Measurements from ENCODE around the gene PLEKHG7. TPM values are rescaled to one million over a fixed set of nuclear protein-coding genes. Genes with fewer than 3 reads are reported as not detected.
"Not testable (repeated sequence)": the region's sequence is repeated elsewhere in the genome, so short reads cannot be mapped to it uniquely, and the experiment has no call there.

PLEKHG7 gene
- total RNA-seq (not detected), polyA plus RNA-seq (not detected), total RNA-seq (0 reads per million in 6 experiments)

GRCh38 chr12:92702754-92703679 lies at the start of gene PLEKHG7:
TSS of gene PLEKHG7 (plus strand) at chr12:92702989. CDS start at chr12:92706632, 3,643 bp downstream.
- H3K27ac Mint-ChIP-seq, result peak within 1 kb of the TSS in 1 of 10 donors; percentile 38
- peaks cover 0 to 2% (median 0%) of the 10 kb centered on the region in 9 donors for H3K9me3 Mint-ChIP-seq
- ATAC-seq (no peak), DNase-seq (no peak)
- POLR2A ChIA-PET, result no interaction called here
- peak within 1 kb of the TSS in 1 of 10 donors; percentile 8 for H3K4me3 Mint-ChIP-seq
- H3K4me1 Mint-ChIP-seq, result peaks cover 4 to 10% (median 7%) of the 10 kb centered on the region in 4 donors
- peaks cover 0 to 4% (median 0%) of the 10 kb centered on the region in 5 donors for H3K27me3 Mint-ChIP-seq
- H3K36me3 Mint-ChIP-seq, result peaks cover 0 to 4% (median 0%) of the 10 kb centered on the region in 3 donors

- H3K27ac Mint-ChIP-seq, POLR2A ChIA-PET: not testable (repeated sequence)
These were observed 48.5 kb upstream of the PLEKHG7 start for GRCh38 chr12:92654256-92654655.

GRCh38 chr12:92654929-92655328 lies 47.9 kb upstream of the PLEKHG7 start:
- Mint-ChIP-seq H3K27ac (no peak overlapping the region), H3K9me3 (no peaks in the 10 kb centered on the region), H3K4me1 (peaks cover 0 to 4% (median 2%) of the 10 kb centered on the region in 4 donors), H3K36me3 (no peaks in the 10 kb centered on the region), H3K4me3 (no peak overlapping the region), H3K27me3 (no peaks in the 10 kb centered on the region)
- POLR2A ChIA-PET, result no interaction called here
- DNase-seq (no peak), ATAC-seq (no peak)

More at GRCh38 chr12:92654256-92654655, 48.5 kb upstream of the PLEKHG7 start:
- H3K36me3 Mint-ChIP-seq, ATAC-seq, H3K4me1 Mint-ChIP-seq, H3K9me3 Mint-ChIP-seq, DNase-seq, H3K4me3 Mint-ChIP-seq, H3K27me3 Mint-ChIP-seq: not testable (repeated sequence)

GRCh38 chr12:92656911-92657310 lies 45.9 kb upstream of the PLEKHG7 start:
- Mint-ChIP-seq H3K27ac (no peak overlapping the region), H3K27me3 (no peaks in the 10 kb centered on the region), H3K4me3 (no peak overlapping the region), H3K4me1 (peaks cover 0 to 1% (median 0%) of the 10 kb centered on the region in 4 donors), H3K9me3 (no peaks in the 10 kb centered on the region), H3K36me3 (no peaks in the 10 kb centered on the region)
- POLR2A ChIA-PET, result no interaction called here
- no peak for DNase-seq
- ATAC-seq, result no peak

GRCh38 chr12:92657770-92658169 lies 45.0 kb upstream of the PLEKHG7 start:
- peaks cover 0 to 2% (median 0%) of the 10 kb centered on the region in 9 donors for H3K9me3 Mint-ChIP-seq
- no peak overlapping the region for H3K4me3 Mint-ChIP-seq
- no peak overlapping the region for H3K27ac Mint-ChIP-seq
- H3K4me1 Mint-ChIP-seq, result peaks cover 0 to 1% (median 0%) of the 10 kb centered on the region in 4 donors
- no peak for ATAC-seq
- POLR2A ChIA-PET, result no interaction called here
- H3K27me3 Mint-ChIP-seq, result no peaks in the 10 kb centered on the region
- DNase-seq, result no peak
- H3K36me3 Mint-ChIP-seq, result no peaks in the 10 kb centered on the region

- POLR2A ChIA-PET, result no interaction called here
- H3K27me3 Mint-ChIP-seq, result no peaks in the 10 kb centered on the region
- H3K4me3 Mint-ChIP-seq, result no peak overlapping the region
These were observed 44.2 kb upstream of the PLEKHG7 start for GRCh38 chr12:92658611-92659010.

GRCh38 chr12:92661269-92661668 lies 41.5 kb upstream of the PLEKHG7 start:
- ATAC-seq, result no peak
- POLR2A ChIA-PET, result no interaction called here
- peaks cover 0 to 2% (median 0%) of the 10 kb centered on the region in 9 donors for H3K9me3 Mint-ChIP-seq
- no peak overlapping the region for H3K4me3 Mint-ChIP-seq
- no peak for DNase-seq
- H3K27ac Mint-ChIP-seq, result no peak overlapping the region
- H3K36me3 Mint-ChIP-seq, result no peaks in the 10 kb centered on the region
- H3K27me3 Mint-ChIP-seq, result no peaks in the 10 kb centered on the region
- H3K4me1 Mint-ChIP-seq, result peaks cover 0 to 1% (median 0%) of the 10 kb centered on the region in 4 donors

More at GRCh38 chr12:92658611-92659010, 44.2 kb upstream of the PLEKHG7 start:
- peaks cover 0 to 2% (median 0%) of the 10 kb centered on the region in 9 donors for H3K9me3 Mint-ChIP-seq
- no peak for DNase-seq
- H3K4me1 Mint-ChIP-seq, result peaks cover 0 to 1% (median 0%) of the 10 kb centered on the region in 4 donors
- no peak for ATAC-seq
- no peak overlapping the region for H3K27ac Mint-ChIP-seq
- no peaks in the 10 kb centered on the region for H3K36me3 Mint-ChIP-seq

GRCh38 chr12:92665496-92665895 lies 37.3 kb upstream of the PLEKHG7 start:
- no peak overlapping the region for H3K4me3 Mint-ChIP-seq
- peaks cover 0 to 4% (median 2%) of the 10 kb centered on the region in 5 donors for H3K27me3 Mint-ChIP-seq
- peaks cover 0 to 2% (median 0%) of the 10 kb centered on the region in 9 donors for H3K9me3 Mint-ChIP-seq
- H3K4me1 Mint-ChIP-seq, result no peaks in the 10 kb centered on the region
- no peaks in the 10 kb centered on the region for H3K36me3 Mint-ChIP-seq
- no peak overlapping the region for H3K27ac Mint-ChIP-seq
- no peak for DNase-seq
- POLR2A ChIA-PET, result no interaction called here
- no peak for ATAC-seq

GRCh38 chr12:92668739-92669138 lies 34.0 kb upstream of the PLEKHG7 start:
- Mint-ChIP-seq H3K36me3 (no peaks in the 10 kb centered on the region), H3K9me3 (no peaks in the 10 kb centered on the region), H3K4me1 (no peaks in the 10 kb centered on the region), H3K4me3 (no peak overlapping the region), H3K27ac (no peak overlapping the region), H3K27me3 (peaks cover 0 to 11% (median 5%) of the 10 kb centered on the region in 5 donors)
- DNase-seq (no peak), ATAC-seq (no peak)
- POLR2A ChIA-PET, result no interaction called here

- ATAC-seq, H3K27ac Mint-ChIP-seq, H3K9me3 Mint-ChIP-seq, H3K4me3 Mint-ChIP-seq, H3K4me1 Mint-ChIP-seq, H3K36me3 Mint-ChIP-seq, DNase-seq, POLR2A ChIA-PET: not testable (repeated sequence)
- peaks cover 0 to 11% (median 6%) of the 10 kb centered on the region in 5 donors for H3K27me3 Mint-ChIP-seq
These were observed 31.3 kb upstream of the PLEKHG7 start for GRCh38 chr12:92671524-92671923.

- Mint-ChIP-seq H3K4me3 (no peak overlapping the region), H3K36me3 (no peaks in the 10 kb centered on the region), H3K9me3 (peaks cover 0 to 2% (median 0%) of the 10 kb centered on the region in 9 donors), H3K4me1 (no peaks in the 10 kb centered on the region), H3K27me3 (peaks cover 0 to 11% (median 4%) of the 10 kb centered on the region in 5 donors), H3K27ac (no peak overlapping the region)
- DNase-seq (no peak), ATAC-seq (no peak)
- POLR2A ChIA-PET, result no interaction called here
These were observed 29.0 kb upstream of the PLEKHG7 start for GRCh38 chr12:92673756-92674155.

- DNase-seq (no peak), ATAC-seq (no peak)
- no peak overlapping the region for H3K27ac Mint-ChIP-seq
- H3K4me3 Mint-ChIP-seq, result no peak overlapping the region
- peaks cover 0 to 2% (median 0%) of the 10 kb centered on the region in 9 donors for H3K9me3 Mint-ChIP-seq
- no peaks in the 10 kb centered on the region for H3K4me1 Mint-ChIP-seq
- POLR2A ChIA-PET, result no interaction called here
- peaks cover 0 to 11% (median 4%) of the 10 kb centered on the region in 5 donors for H3K27me3 Mint-ChIP-seq
- H3K36me3 Mint-ChIP-seq, result no peaks in the 10 kb centered on the region
These were observed 28.3 kb upstream of the PLEKHG7 start for GRCh38 chr12:92674500-92674899.

- DNase-seq, result no peak
- no peak overlapping the region for H3K27ac Mint-ChIP-seq
- H3K36me3 Mint-ChIP-seq, result no peaks in the 10 kb centered on the region
- peaks cover 0 to 9% (median 4%) of the 10 kb centered on the region in 5 donors for H3K27me3 Mint-ChIP-seq
- no peak overlapping the region for H3K4me3 Mint-ChIP-seq
- no peak for ATAC-seq
- POLR2A ChIA-PET, result no interaction called here
- no peaks in the 10 kb centered on the region for H3K4me1 Mint-ChIP-seq
- peaks cover 0 to 2% (median 0%) of the 10 kb centered on the region in 9 donors for H3K9me3 Mint-ChIP-seq
These were observed 27.5 kb upstream of the PLEKHG7 start for GRCh38 chr12:92675092-92675865.

Measured in naive thymus-derived CD8-positive, alpha-beta T cell (primary cell).